HG03196 (cell line): ENCODE results near the gene MBTD1.
A peak's percentile ranks its signal among the peaks of the same experiment; 100 is the strongest.
"Not testable (repeated sequence)": the region's sequence is repeated elsewhere in the genome, so short reads cannot be mapped to it uniquely, and the experiment has no call there.

Source experiments
- ATAC-seq: cut with Tn5 transposase; IDR thresholded peaks from one replicate; pipeline ENCODE4 v1.9.1; 2021; ENCODE audit not compliant: unreplicated experiment

Gene MBTD1

DNA sequence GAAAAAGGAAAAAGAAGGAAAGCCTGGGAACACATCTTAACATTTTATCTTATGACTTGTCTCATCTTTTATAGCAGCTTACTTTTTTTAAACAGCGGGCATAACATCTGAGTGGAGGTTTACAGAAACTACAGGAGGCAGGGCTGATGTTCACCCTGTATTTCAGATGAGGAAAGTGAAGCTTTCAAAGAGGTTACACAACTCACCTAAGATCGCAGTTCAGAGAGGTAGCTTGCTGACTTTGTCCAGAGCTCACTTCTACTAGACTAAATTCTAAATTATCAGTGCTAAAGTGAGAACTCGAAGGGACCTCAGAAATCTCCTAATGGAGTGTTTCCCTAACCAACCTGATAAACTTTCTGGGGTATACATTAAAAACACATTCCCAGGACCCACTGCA lies 3.7 kb downstream of the MBTD1 start:
- ATAC-seq: no peak

DNA sequence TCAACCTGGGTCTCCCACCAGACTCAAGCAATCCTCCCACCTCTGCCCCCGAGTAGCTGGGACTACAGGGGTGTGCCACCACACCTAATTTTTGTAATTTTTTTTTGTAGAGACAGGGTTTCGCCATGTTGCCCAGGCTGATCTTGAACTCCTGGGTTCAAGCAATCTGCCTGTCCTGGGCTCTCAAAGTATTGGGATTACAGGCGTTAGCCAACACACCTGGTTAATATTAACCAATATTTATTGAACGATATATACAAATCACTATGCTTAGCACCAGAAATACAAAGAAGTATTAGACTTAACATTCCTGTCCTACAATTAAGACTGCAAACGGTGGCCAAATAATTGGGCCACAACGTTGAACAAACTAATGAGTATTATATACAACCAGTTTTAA lies 4.2 kb downstream of the MBTD1 start:
- no peak for ATAC-seq

DNA sequence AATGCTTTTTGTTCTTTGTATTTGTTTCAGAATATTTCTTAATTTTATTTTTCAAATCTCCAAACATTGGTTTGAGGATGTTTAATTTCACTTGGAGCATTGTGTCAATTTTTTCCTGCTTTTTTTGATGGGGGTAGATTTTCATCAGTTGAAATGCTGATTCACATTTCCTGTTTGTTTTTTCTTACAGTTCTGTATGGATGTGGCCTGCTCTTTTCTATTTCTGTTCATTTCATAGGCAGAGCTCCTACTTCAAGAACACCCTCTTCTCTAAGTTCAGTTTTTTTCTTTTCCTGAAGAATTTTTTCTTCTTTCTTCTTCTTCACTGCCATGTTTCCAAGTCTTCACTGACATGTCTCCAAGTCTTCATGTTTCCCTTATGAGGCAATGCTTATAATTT lies 8.8 kb downstream of the MBTD1 start:
- ATAC-seq: no peak

DNA sequence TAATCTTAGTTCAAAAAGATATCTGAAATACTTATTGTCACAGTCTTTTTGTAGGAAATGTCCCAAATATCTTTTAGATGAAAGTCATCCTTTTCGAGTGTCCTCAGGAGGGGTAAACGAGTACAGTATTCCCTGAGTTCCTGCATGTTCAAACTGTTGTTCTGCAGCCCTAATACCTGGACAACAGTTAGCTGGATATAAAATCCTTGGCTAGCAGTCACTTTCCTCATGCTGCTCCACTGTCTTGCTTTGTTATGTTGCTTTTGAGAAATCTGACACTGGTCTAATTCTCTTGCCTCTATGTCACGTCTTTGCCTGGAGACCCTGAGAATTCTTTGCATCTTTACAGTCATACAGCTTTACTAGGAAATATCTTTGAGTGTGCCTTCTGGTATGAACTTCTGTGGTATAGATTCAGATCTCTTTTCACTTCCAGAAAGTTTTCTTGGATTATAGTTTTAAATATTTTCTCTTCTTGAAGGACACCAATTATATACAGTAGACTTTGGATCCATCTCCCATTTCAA lies 9.5 kb downstream of the MBTD1 start:
- ATAC-seq: no peak

DNA sequence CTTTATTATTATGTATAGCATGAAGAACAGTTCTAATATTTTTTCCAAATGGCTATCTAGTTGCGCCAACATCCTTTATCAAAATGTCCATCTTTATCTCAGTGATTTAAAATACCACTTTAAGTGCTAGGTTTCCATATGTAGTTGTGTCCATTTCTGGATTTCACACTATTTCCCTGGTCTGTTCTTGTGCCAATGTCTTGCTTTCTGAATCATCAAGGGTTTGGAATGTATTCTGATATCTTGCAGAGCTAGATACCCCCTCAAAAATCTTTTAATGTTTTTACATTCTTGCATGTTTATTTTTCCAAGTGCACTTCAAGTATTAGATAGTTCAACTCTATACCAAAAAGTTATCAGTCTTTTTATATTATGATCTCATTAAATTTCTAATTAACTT lies 14.3 kb downstream of the MBTD1 start:
- no peak for ATAC-seq

DNA sequence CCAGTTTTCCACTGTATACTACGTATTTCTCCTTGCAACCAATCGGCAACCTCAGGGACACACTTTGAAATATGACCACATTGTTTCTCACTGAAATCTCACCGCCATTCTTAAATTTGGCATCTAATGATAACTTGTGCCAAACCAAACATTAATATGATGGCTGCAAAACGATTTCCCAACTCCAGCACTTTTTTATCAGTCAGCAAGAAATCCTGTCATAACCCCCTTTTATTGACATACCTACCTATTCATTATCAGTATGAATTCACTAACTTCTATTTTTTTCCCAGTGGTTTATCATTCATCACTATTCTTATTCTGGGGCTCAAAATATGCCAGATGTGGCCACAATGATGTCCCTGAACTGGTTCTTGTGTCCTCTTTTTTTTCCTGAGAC lies 15.8 kb downstream of the MBTD1 start:
- ATAC-seq: no peak

DNA sequence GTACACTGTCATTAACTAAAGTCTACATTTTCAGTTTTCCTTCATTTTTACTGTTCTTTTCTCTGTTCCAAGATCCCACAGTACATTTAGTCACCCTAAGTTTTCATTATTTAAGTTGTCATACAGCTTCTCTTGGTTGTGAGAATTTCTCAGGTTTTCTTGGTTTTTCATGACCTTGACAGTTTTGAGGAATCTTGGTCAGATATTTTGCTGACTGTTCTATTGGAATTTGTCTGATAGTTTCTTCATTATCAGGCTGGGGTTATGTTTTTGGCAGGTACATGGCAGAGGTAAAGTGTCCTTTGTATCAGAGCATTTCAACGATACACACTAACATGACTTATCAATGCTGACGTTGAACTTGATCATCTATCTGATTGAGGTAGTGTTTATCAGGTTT lies 19.6 kb downstream of the MBTD1 start:
- ATAC-seq: no peak

DNA sequence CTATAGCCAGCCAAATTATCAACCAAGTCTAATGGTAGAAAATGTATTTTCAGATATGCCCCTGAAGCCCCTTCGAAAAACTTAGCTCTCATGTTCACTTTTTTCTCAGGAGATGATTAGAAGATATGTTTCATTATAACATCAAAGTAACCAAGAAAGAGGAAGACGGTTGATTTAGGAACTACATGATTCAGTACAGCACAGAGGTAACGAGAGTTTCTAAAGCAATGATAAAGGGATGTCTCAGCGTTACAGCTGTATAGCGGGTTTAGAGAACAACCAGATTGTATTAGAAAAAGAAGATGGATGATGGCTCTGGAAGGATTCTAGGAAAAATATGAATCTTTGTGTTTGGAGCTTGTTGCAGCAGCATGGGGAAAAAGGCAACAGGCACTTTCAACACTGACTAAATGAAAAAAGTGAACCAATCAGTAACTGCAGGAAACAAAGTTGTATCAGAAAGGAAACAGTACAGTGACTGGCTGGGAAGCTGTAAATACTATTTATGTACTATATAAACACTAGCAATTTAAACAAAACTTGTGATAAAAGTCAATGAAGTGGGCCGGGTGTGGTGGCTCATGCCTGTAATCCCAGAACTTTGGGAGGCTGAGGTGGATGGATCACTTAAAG lies 21.5 kb downstream of the MBTD1 start:
- ATAC-seq: peak; percentile 56

DNA sequence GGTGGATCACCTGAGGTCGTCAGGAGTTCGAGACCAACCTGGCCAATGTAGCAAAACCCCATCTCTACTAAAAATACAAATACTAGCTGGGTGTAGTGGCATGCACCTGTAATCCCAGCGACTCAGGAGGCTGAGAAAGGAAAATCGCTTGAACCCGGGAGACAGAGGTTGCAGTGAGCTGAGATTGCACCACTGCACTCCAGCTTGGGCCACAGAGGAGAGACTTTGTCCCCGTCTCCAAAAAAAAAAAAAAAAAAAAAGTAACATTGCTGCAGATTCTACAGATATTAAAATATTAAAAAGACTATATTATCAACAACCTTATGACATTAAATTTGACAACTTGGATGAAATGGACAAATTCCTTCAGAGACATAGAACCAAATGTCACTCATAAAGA lies 25.7 kb downstream of the MBTD1 start:
- ATAC-seq: no peak

DNA sequence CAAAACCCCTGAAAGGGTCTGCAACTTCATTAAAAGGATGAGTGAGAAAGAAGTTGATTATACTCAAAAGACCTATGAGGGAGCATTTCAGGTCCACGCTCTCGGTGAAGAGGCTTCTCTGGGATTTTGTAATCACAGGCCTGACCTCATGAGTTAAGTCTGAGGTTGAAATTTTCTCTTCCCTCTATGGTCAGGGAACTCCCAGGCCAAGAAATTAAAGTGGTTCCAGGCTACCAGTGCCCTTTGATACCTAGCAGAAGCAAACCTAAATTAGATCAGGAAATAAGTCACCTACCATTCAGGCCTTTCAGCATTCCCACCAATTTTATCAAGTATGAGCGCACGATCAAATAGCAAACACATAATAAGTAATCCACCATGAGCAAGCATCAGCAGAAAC lies 27.9 kb downstream of the MBTD1 start:
- no peak for ATAC-seq

DNA sequence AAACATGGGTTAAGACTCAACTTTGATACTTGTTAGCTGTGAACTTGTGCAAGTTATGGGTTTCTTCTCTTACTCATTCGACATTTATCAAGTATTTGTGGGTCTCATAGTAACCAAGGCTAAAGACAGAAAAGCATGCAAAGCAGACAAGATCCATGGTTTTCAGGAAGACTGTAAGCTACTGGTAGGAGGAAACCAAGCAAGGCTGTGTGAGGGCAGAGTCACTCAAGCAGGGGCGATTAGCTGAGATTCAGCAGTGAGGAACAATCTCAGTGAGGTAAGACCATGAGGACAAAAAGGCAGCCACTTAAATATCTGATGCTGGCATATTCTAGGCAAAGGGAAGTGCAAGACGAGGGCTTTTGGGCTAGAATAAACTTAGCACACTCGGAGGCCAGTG lies 29.5 kb downstream of the MBTD1 start:
- ATAC-seq: no peak

DNA sequence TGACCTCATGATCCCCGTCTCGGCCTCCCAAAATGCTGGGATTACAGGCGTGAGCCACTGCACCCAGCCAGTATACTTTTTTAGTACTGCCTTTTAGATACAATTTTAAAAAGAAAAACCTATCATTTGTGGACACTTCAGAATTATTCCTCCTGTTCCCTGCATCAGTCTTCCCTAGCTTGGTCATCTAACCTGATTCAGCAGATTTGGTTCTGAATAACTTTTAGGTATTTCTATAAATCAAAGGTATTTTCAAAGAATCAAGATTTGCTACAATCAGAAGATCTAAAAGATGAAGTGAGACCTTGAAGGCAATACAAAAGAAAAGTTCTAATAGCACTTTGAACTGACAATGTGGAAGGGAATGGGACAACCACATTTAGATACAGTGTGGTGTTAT lies 30.0 kb downstream of the MBTD1 start:
- no peak for ATAC-seq

DNA sequence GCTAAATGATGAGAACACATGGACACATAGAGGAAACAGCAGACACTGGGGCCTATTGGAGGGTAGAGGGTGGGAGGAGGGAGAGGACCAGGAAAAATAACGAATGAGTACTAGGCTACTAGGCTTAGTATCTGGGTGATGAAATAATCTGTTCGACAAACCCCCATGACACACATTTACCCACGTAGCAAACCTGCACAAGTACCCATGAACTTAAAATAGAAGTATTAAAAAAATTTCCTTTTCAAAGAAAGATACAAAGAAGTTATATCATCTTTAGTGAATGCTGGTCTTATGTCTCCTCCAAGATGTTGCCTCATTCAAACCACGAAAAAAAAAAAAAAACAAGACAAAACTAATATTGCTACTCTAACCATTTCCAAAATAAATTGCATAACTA lies 31.7 kb downstream of the MBTD1 start:
- ATAC-seq: no peak

DNA sequence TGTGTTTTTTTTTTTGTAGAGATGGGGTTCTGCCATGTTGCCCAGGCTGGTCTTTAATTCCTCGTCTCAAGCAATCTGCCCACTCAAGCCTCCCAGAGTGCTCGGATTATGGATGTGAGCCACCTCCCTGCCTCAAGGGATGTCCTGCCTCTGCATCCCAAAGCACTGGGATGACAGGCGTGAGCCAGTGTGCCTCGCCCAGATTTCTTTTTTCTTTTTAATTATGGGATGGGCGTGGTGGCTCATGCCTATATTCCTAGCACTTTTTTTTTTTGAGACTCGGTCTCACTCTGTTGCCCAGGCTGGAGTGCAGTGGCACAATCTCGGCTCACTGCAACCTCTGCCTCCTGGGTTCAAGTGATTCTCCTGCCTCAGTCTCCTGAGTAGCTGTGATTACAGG lies 34.3 kb downstream of the MBTD1 start:
- ATAC-seq: not testable (repeated sequence)

DNA sequence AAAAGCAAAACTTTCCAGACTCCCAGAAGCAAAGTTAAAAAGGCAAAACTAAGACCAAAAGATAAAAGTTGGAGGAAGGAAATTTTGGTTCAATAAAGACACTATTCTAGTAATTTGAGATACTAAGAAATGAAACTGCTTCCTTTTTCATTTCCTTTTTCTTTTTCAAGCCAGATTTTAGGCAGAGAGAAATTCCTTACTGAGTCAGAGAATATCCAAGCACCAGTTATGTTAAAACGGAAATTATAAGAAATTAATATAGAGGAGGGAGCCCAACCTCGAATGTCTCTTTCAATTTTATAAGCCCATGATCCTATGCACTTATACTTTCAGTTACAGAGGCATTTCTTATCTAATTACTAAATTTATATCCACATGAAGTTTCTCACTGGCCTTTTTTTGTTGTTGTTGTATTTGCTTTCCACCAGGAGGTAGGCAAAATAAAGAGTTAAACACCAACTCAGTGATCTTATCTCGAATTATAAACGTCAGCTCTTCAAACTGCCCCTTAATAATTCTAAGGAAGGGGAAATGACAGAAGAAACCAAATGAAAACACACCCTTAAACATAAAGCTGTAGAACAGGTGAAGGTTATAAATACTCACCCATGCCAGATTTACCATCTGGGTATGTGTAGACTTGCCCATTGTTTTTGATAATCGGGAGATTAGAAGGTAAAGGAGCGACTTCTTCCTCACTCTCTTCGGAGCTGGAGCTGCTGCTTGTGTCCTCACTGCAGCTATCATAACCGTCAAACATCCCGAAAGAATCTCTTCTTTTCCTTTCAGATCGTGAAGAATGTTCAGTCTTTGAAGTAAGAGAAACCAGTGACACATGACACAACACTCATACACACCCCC lies 35.2 kb downstream of the MBTD1 start:
- no peak for ATAC-seq

DNA sequence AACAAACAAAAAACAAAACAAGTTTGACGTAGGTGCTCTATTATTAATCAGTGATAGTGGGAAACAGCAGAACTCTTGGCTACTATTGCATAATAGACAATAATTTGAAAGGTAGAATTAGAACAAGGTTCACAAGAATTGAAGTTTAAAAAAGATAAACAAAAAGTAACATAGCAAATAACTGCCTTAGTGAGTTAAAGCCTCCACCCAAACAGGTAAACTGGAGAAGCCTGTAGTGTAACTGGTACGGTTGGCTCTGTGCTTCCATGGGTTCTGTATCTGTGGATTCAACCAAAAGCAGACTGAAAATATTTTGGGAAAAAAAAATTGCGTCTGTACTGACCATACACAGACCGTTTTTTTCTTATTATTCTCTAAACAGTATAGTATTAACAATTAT lies 38.5 kb downstream of the MBTD1 start:
- no peak for ATAC-seq

DNA sequence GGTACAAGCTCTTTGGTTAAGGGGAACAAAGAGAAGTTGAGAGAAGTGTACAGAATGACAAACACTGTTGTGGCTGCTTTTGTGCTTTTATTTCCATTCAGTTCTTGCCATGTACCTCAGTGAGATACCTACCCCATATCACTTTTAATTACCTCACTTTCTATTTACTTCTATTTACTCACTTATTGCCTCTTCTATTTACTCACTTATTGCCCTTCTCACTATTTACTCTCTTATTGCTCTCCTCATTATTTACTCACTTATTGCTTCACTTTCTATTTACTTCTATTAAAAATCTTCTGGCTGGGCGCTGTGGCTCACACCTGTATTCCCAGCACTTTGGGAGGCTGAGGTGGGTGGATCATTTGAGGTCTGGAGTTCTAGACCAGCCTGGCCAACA lies 41.9 kb downstream of the MBTD1 start:
- no peak for ATAC-seq

DNA sequence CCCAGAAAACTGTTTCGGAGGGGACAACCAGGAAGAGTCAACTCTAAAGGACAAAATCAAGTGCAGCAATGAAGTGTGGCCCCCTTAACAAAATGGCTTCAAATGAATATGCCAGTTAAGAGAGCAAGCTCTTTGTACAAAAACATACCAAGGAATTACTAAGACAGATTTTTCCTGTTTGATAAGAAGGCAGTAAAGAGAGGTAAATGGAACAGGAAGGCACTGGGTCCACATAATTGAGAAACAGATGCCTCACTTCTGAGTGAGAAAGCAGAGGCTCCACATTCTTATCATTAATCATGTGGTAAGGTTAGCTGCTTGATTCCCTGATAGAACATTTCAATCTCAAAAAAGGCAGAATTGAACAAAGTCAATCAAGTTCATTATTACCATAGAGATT lies 44.9 kb downstream of the MBTD1 start:
- ATAC-seq: no peak

DNA sequence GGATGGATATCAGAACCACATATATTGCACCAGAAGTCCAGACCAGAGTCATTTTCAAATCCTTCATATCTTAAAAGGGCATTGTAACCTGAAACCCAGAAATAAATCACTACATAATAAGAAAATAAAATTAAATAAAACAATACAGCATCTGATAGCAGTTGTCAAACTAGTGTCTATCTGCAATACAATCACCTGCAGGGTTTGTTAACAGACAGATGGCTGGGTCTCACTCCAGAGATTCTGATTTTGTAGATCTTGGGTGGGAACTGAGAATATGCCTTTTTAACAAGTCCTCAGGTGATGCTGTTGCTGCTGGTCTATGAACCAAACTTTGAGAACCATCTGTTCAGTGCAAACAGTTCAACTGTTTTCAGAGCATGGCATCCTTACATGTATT lies 56.0 kb downstream of the MBTD1 start:
- no peak for ATAC-seq

DNA sequence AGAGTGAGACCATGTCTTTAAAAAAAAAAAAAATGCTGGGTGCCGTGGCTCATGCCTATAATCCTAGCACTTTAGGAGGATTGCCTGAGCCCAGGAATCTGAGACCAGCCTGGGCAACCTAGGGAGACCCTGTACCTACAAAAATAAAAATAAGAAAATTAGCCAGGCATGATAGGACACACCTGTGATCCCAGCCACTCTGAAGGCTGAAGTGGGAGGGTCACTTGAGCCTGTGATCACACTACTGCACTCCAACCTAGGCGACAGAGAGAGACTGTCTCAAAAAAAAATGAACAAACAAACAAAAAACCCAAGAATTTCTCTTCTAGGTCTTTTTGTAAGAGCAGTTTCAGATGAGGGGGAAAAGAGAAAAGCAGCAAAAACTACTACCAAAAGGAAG lies 59.0 kb downstream of the MBTD1 start:
- no peak for ATAC-seq

DNA sequence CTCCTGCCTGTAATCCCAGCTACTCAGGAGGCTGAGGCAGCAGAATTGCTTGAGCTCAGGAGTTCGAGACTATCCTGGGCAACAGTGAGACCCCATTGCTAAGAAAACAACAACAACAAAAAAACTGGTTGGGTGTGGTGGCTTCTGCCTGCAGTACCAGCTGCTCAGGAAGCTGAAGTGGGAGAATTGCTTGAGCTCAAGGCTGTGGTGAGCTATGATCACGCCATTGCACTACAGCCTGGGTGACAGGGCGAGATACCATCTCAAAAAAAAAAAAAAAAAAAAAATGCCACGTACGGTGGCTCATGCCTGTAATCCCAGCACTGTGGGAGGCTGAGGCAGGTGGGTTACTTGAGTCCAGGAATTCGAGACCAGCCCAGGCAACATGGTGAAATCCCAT lies 59.6 kb downstream of the MBTD1 start:
- ATAC-seq: no peak

DNA sequence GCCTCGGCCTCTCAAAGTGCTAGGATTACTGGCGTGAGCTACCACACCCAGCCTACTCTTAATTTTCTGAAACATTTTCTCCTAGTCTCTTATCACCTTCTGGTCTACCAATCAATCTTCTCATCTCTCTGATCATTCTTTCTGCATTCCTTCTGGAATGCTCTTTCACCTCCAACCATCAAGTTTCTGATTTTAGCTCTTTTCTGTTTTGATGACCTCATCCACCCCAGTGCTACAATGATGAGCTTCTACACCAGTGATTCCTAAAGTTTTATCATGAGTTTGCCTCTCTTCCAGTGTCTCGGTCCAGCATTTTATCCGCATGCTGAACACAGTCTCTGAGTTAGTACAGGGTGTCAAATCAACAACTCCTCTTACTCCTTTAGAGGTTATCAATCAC lies 62.1 kb downstream of the MBTD1 start:
- no peak for ATAC-seq

DNA sequence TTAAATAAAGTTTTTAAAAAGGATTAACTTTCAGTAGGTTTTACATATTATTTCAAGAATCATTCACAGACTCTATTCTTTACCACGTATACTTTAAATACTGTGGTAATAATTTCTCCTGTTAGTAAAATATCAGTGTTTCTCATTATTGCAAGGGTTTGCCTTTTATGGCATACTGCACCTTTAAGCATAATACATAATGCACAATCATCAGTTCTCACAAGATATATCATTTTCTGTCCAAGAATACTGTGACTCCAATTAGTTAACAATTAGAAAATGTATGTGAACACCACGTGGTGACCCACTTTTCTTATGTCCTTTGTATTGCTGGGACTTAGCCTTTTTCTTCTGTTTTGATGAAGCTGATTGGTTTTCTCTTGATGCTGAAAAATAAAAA lies 68.0 kb downstream of the MBTD1 start:
- no peak for ATAC-seq
